ENCODE data around the gene TRAPPC5.

DNA sequence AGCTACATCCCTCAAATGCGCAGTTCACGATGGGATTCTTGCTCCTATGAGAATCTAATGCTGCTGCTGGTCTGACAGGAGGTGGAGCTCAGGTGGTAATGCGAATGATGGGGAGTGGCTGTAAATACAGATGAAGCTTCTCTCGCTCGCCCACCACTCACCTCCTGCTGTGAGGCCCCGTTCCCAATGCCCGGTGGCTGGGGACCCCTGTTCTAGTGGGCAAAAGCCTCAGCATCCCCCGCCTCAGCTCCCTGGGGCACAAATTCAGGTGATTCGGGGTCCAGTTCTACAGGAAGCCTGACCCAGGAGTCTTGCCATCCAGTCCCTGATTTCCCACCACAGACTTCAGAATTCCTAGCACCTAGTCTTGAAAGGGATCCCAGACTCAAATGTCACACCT lies 8.1 kb upstream of the TRAPPC5 start:
- TF ChIP-seq POLR2A (IDR thresholded peaks at IDR 0.05; ENCODE audit: extremely low read depth, insufficient read length) = no peak
- TF ChIP-seq CTCF (IDR thresholded peaks at IDR 0.05; ENCODE audit: low read depth, low read length) = no peak
